ENCODE data around the gene NTM. TPM values are rescaled to one million over a fixed set of nuclear protein-coding genes. Genes with fewer than 3 reads are reported as not detected.

NTM gene
- total and polyA plus RNA-seq, 12 donors, result 0.26 to 11.5 (median 4.0) TPM

- no peak for TF ChIP-seq CTCF (IDR thresholded peaks at IDR 0.05)
- TF ChIP-seq POLR2A (IDR thresholded peaks at IDR 0.05), result no peak
- DNase-seq, result no peak
- H3K27ac ChIP-seq, result no peak overlapping the region
- H3K4me1 ChIP-seq (replicated peaks in 1 of 2), result no peaks in the 10 kb centered on the region
- H3K4me3 ChIP-seq, result no peak overlapping the region
- no peaks in the 10 kb centered on the region for H3K9me3 ChIP-seq (replicated peaks in 1 of 3)
- no peaks in the 10 kb centered on the region for H3K27me3 ChIP-seq
- 68 to 81% (median 74%) methylated on average over 5 of the region's 5 CpGs for WGBS, 4 donors
- intact Hi-C loops (cut with DNase I), result no loop called here
- H3K36me3 ChIP-seq (replicated peaks in 1 of 2), result no peaks in the 10 kb centered on the region
Observed at GRCh38 chr11:132300283-132300682, 929.9 kb downstream of the NTM start.

- 46 to 66% (median 58%) methylated on average over 1 of the region's 1 CpG for WGBS, 4 donors
- Histone ChIP-seq H3K36me3 (replicated peaks in 1 of 2) (no peaks in the 10 kb centered on the region), H3K27ac (no peak overlapping the region), H3K4me1 (replicated peaks in 1 of 2) (no peaks in the 10 kb centered on the region), H3K27me3 (no peaks in the 10 kb centered on the region), H3K9me3 (replicated peaks in 1 of 3) (no peaks in the 10 kb centered on the region), H3K4me3 (no peak overlapping the region)
- no peak for DNase-seq
- TF ChIP-seq CTCF (IDR thresholded peaks at IDR 0.05) (no peak), POLR2A (IDR thresholded peaks at IDR 0.05) (no peak)
- intact Hi-C loops (cut with DNase I), result no loop called here
Observed at GRCh38 chr11:132301465-132301864, 931.0 kb downstream of the NTM start.

- TF ChIP-seq CTCF (IDR thresholded peaks at IDR 0.05), result no peak
- Histone ChIP-seq H3K9me3 (replicated peaks in 1 of 3) (no peaks in the 10 kb centered on the region), H3K27me3 (no peaks in the 10 kb centered on the region), H3K36me3 (replicated peaks in 1 of 2) (no peaks in the 10 kb centered on the region), H3K27ac (no peak overlapping the region), H3K4me3 (no peak overlapping the region), H3K4me1 (replicated peaks in 1 of 2) (no peaks in the 10 kb centered on the region)
- intact Hi-C loops (cut with DNase I), result no loop called here
- DNase-seq, result no peak
- WGBS, 4 donors, result 80 to 95% (median 85%) methylated on average over 3 of the region's 3 CpGs
Observed at GRCh38 chr11:132301900-132302299, 931.5 kb downstream of the NTM start.

- no peak for DNase-seq
- WGBS, 4 donors, result 78 to 83% (median 82%) methylated on average over 20 to 21 of the region's 21 CpGs
- intact Hi-C loops (cut with DNase I), result no loop called here
Observed at GRCh38 chr11:132307309-132308020, 937.0 kb downstream of the NTM start.

More at GRCh38 chr11:132307309-132308020, 937.0 kb downstream of the NTM start:
- H3K27me3 ChIP-seq, result no peaks in the 10 kb centered on the region
- H3K9me3 ChIP-seq (replicated peaks in 1 of 3), result no peaks in the 10 kb centered on the region
- H3K27ac ChIP-seq, result no peak overlapping the region
- H3K4me3 ChIP-seq, result no peak overlapping the region
- no peaks in the 10 kb centered on the region for H3K4me1 ChIP-seq (replicated peaks in 1 of 2)
- TF ChIP-seq CTCF (IDR thresholded peaks at IDR 0.05), result no peak
- no peak for TF ChIP-seq POLR2A (IDR thresholded peaks at IDR 0.05)
- H3K36me3 ChIP-seq (replicated peaks in 1 of 2), result no peaks in the 10 kb centered on the region

Measured in adrenal gland (tissue), 12 donors.